Measurements from ENCODE around the gene PAQR4. TPM values are rescaled to one million over a fixed set of nuclear protein-coding genes. Genes with fewer than 3 reads are reported as not detected.

PAQR4 gene
- total RNA-seq, 1 donor from 2014 or later: 11.1 TPM

DNA sequence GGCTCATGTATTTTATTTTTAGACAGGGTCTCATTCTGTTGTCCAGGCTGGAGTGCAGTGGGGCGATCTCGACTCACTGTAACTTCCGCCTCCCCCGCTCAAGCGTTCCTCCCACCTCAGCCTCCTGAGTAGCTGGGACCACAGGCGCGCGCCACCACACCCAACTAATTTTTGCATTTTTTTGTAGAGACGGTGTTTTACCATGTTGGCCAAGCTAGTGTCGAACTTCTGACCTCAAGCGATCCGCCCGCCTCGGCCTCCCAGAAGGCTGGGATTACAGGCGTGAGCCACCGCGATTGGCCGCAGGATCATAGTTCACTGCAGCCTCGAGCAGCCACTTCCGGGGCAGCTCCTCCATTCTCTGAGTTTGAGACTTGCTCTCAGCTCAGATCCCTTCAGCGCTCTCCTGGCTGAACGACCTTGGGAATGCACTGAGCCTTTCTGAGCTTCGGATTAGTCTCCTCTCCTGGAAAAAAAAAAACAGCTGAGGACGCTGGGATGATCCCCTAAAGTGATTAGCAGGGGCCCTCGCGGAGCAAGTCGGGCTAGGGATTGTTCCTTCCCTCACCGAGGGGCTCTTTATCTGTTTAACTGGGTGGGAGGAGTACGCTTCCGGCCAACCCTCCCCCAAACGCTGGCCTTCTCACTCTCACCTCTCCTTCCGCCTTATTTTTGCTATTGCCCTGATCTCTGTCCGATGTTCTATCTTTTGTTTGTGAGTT, 12.2 kb downstream of the PAQR4 start:
- no peak for ATAC-seq

DNA sequence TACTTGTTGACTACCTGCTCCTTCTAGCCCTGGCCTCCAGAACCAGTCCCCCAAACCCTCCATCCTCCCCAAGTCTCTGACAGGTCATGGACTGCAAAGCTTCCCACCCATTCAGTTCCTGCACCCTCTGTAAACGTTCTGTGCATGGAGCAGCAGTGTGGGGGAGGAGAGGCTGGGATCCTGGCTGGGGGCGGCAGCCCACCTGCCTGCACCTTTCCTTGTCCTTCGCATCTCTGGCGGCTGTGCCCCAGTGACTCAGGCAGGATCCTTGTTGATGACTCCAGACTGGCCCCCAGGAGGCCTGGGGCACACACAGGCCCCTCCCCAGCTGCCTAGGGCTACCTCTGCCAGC, 12.7 kb downstream of the PAQR4 start:
- no peak for ATAC-seq

DNA sequence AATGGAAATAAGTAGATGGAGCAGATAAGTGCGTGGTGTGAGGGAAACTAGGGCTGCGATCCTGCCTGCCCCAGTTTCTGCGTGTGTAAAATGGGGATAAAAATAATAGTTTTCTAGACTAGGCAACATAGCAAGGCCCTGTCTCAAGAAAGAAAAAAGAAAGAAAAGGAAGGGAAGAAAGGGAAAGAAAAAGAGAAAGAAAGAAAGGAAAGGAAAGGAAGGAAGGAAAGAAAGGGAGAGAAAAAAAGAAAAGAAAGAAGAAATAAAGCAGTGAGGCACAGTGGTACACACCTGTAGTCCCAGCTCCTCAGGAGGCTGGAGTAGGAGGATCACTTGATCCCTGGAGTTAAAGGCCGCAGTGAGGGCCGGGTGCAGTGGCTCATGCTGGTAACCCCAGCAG, 13.3 kb downstream of the PAQR4 start:
- no peak for ATAC-seq

GRCh38 chr16:2983706-2984136, 14.6 kb downstream of the PAQR4 start:
- peak; percentile 69 for ATAC-seq

DNA sequence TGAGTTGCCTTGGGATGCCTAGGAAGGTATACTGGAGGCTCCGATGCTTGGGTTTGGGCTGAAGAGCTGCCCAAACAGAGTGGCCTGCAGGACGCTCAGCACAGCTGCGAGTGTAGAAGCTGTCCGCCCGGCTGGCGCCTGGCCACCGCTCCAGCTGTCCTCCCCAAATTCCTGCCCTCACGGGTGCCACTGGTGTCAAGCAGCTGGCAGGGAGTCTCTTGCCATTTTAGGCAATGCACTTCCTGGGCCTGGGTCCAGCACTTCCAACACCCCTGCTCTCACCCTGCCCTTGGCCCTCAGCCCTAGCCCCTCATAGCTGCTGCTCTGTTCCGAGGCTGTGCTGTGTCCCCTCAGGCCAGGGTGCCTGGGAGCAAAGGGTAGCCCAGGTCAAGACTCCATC, 16.3 kb downstream of the PAQR4 start:
- ATAC-seq: no peak

- ATAC-seq: peak; percentile 1
Measured at GRCh38 chr16:2985893-2986355, 16.8 kb downstream of the PAQR4 start.

GRCh38 chr16:2986623-2987188, 17.6 kb downstream of the PAQR4 start:
- ATAC-seq: no peak

DNA sequence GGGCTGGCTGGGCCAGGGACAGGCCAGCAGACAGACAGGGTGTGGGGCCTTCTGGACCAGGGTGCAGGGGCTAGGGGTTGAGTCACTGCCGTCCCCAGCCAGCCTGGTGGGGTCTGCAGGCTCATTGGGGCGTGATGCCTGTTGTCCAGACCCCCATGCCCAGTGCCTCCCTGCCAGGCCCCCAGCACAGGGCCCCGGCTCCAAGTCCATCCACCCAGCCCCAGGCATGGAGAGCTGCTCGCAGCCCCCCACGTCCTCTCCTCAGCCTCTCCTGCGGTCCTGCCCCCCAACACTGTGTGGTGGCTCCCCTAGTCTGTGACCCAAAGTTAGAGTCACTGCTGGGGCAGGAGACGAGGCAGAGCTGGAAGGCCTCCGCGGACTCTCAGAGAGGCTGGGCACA, 18.1 kb downstream of the PAQR4 start:
- no peak for ATAC-seq

GRCh38 chr16:2987833-2988232, 18.7 kb downstream of the PAQR4 start:
- no peak for ATAC-seq

DNA sequence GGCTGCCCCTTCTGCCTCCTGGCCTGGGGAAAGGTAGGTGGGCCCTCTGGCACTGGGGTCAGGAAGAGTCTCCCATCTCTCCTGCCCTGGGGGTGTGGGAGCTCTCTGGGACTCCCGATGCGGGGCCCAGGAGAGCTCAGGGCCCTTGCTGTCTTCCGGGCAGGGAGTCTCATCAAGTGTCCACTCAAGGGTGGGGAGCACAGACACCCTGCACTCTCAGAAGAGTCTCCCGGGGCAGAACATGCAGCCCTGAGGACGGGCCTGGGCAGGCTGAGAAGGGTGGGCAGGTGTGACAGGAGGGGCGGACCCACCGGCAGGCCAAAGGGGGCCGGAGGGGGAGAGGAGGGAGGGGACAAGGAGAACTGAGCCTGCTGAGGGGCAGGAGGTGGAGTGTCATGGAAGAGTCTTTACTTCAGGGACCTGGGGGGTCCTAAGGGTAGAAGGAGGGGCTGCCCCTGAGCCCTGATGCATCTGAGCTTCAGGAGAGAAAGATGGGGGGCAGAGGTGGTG, 19.5 kb downstream of the PAQR4 start:
- ATAC-seq: no peak

GRCh38 chr16:2990891-2991290, 21.7 kb downstream of the PAQR4 start:
- no peak for ATAC-seq

GRCh38 chr16:2991566-2992261, 22.6 kb downstream of the PAQR4 start:
- no peak for ATAC-seq

GRCh38 chr16:2992383-2993081, 23.4 kb downstream of the PAQR4 start:
- ATAC-seq: peak; percentile 81

GRCh38 chr16:2996298-2996697, 27.1 kb downstream of the PAQR4 start:
- ATAC-seq: no peak

GRCh38 chr16:2999929-3000328, 30.8 kb downstream of the PAQR4 start:
- ATAC-seq: no peak

DNA sequence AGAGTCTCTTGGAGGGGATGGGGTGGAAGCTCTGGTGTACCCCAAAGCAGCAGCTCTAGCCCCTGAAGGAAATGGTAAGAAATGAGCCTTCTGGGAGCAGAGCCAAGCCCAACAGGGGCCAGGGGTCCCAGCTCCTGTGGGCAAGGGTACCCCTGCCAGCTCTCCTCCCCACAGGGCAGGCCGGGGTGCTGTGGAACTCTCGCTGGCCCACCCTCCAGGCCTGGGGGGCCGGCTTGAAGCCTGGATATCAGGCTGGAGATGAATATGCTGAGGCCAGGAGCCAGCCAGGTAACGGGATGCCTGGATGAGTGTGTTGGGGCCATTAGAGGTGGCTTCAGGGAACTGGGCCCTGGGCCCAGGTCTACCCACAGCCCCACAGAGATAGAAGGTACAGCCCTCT, 31.4 kb downstream of the PAQR4 start:
- ATAC-seq: no peak

- no peak for ATAC-seq
Measured at GRCh38 chr16:3001316-3001715, 32.2 kb downstream of the PAQR4 start.

DNA sequence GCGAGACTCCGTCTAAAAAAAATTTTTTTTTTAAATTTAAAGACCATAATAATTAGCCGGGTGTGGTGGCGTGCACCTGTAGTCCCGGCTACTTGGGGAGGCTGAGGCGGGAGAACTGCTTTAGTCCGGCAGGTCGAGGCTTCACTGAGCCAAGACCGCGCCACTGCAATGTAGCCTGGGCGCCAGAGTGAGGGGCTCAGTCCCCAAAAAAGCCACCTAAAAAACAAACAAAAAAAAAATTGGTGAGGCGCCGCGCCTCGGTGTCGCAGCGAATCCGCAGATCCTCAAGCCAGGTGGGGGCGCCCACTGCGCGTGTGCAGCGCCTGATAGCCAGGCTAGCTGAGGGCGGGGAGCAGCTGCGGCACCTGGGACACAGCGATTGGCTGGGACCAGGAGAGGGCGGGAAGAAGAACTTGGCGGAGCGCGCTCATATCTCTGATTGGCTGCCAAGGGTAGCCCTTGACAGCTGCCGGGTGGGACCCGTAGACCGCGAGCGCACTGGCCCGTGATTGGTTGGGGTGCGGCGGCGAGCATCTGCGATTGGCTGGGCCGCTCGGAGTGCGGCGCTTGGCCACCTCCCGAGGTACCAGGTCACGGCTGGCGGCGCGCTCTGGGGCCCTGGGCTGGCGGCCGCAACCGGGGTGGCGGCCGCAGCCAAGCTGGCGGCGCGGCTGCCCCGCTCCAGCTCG, 34.6 kb downstream of the PAQR4 start:
- ATAC-seq: peak; percentile 99

DNA sequence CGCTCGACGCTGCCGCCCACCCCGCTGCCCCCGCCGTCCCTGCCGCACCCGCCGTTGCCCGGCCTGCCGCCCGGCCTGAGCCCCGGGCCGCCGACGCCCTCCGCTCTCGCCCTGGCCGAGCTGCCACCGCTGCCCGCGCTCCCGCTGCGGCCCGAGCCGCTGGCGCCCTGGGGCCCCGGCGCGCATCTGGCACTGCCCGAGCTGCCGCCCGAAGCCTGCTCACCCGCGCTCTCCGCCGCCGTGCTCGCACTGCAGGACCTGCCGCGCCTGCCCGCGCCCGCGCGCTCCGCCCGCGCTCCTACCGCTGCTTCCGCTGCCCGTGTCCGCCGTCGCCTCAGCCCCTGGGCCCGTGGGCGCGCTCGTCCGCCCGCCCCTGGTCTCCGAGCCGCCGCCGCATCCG, 35.2 kb downstream of the PAQR4 start:
- no peak for ATAC-seq

- no peak for ATAC-seq
Measured at GRCh38 chr16:3004781-3005284, 35.7 kb downstream of the PAQR4 start.

GRCh38 chr16:3007059-3007956, 38.2 kb downstream of the PAQR4 start:
- no peak for ATAC-seq

Data from esophagus mucosa (tissue), 1 donor.